WTC11 (cell line): Measurements from ENCODE around the gene SMKR1. TPM values are rescaled to one million over a fixed set of nuclear protein-coding genes. Genes with fewer than 3 reads are reported as not detected.

Source experiments
- ATAC-seq: fragments of 200-7000 bp; cut with Tn5 transposase; 2 replicates; pipeline ENCODE4 v1.10.0; 2021; ENCODE audit warnings: mild to moderate bottlenecking, moderate library complexity
- CTCF ChIA-PET: fragments of 300-600 bp; sonication (Branson Sonifier 250); formaldehyde crosslinking; loops from one replicate; lab custom pipeline; 2021; ENCODE audit warnings: antibody characterized with exemption; lab: Charles Lee
- POLR2A ChIA-PET: fragments of 350-600 bp; sonication (Branson Sonifier 250); formaldehyde crosslinking; loops from one replicate; lab custom pipeline; 2021; ENCODE audit warnings: antibody characterized with exemption; lab: Charles Lee
- DNase-seq: peaks from one replicate; pipeline ENCODE4 v3.0.0; 2021; ENCODE audit warnings: low spot score
- H3K27ac Mint-ChIP-seq: 2 replicates; pipeline ENCODE4 v1.8.0; 2021; ENCODE audit warnings: mixed read lengths
- H3K27me3 Mint-ChIP-seq: 2 replicates; pipeline ENCODE4 v1.8.0; 2021; ENCODE audit warnings: low read depth, mild to moderate bottlenecking, moderate library complexity, mixed read lengths
- H3K36me3 Mint-ChIP-seq: 2 replicates; pipeline ENCODE4 v1.8.0; 2021; ENCODE audit warnings: mixed read lengths
- H3K4me1 Mint-ChIP-seq: 2 replicates; pipeline ENCODE4 v1.8.0; 2022; ENCODE audit warnings: mixed read lengths
- H3K4me3 Mint-ChIP-seq: 2 replicates; pipeline ENCODE4 v1.8.0; 2021; ENCODE audit warnings: mild to moderate bottlenecking, moderate library complexity, mixed read lengths
- H3K9me3 Mint-ChIP-seq: 2 replicates; pipeline ENCODE4 v1.8.0; 2021; ENCODE audit warnings: mixed read lengths
- ARID4B ChIP-seq: sonication (generic); formaldehyde crosslinking; IDR thresholded peaks from 2 replicates; pipeline ENCODE4 v1.8.0; 2023; ENCODE audit warnings: missing genetic modification reagents, mild to moderate bottlenecking, borderline replicate concordance
- ATF2 ChIP-seq: sonication (generic); formaldehyde crosslinking; IDR thresholded peaks from 2 replicates; pipeline ENCODE4 v1.8.1; 2022; ENCODE audit warnings: low read depth, missing genetic modification reagents, borderline replicate concordance
- CTCF ChIP-seq: fragments of 200-600 bp; IDR thresholded peaks from 2 replicates; pipeline ENCODE4 v1.8.0; 2022; ENCODE audit warnings: antibody characterized with exemption
- E2F1 ChIP-seq: sonication (generic); formaldehyde crosslinking; IDR thresholded peaks from 2 replicates; pipeline ENCODE4 v1.8.0; 2022; ENCODE audit warnings: mild to moderate bottlenecking, missing genetic modification reagents
- ELF4 ChIP-seq: sonication (generic); formaldehyde crosslinking; IDR thresholded peaks from 2 replicates; pipeline ENCODE4 v1.8.1; 2022; ENCODE audit warnings: low read depth, mild to moderate bottlenecking, moderate library complexity, missing genetic modification reagents
- EMX1 ChIP-seq: fragments of 250-450 bp; sonication (Bioruptor Pico); IDR thresholded peaks from 2 replicates; pipeline ENCODE4 v1.8.0; 2021; ENCODE audit warnings: mild to moderate bottlenecking
- IRF1 ChIP-seq: sonication (generic); formaldehyde crosslinking; IDR thresholded peaks from 2 replicates; pipeline ENCODE4 v1.8.0; 2023; ENCODE audit warnings: missing genetic modification reagents
- MAX ChIP-seq: sonication (generic); formaldehyde crosslinking; IDR thresholded peaks from 2 replicates; pipeline ENCODE4 v1.8.0; 2022; ENCODE audit warnings: mild to moderate bottlenecking, missing genetic modification reagents
- NFATC4 ChIP-seq: fragments of 250-450 bp; sonication (Bioruptor Pico); IDR thresholded peaks from 2 replicates; pipeline ENCODE4 v1.9.0; 2021; ENCODE audit warnings: mild to moderate bottlenecking
- NR2C2 ChIP-seq: sonication (generic); formaldehyde crosslinking; IDR thresholded peaks from 2 replicates; pipeline ENCODE4 v1.8.0; 2022; ENCODE audit warnings: mild to moderate bottlenecking, missing genetic modification reagents
- PREB ChIP-seq: sonication (generic); formaldehyde crosslinking; IDR thresholded peaks from 2 replicates; pipeline ENCODE4 v1.8.1; 2022; ENCODE audit warnings: mild to moderate bottlenecking, missing genetic modification reagents, moderate library complexity, borderline replicate concordance
- ZBTB21 ChIP-seq: sonication (generic); formaldehyde crosslinking; IDR thresholded peaks from 2 replicates; pipeline ENCODE4 v1.8.1; 2023; ENCODE audit warnings: mild to moderate bottlenecking, missing genetic modification reagents, borderline replicate concordance
- ZBTB43 ChIP-seq: sonication (generic); formaldehyde crosslinking; IDR thresholded peaks from 2 replicates; pipeline ENCODE4 v1.8.1; 2023; ENCODE audit warnings: mild to moderate bottlenecking, missing genetic modification reagents
- ZMAT4 ChIP-seq: fragments of 250-450 bp; sonication (Bioruptor Pico); IDR thresholded peaks from 2 replicates; pipeline ENCODE4 v1.9.0; 2021; ENCODE audit warnings: mild to moderate bottlenecking
- ZNF121 ChIP-seq: sonication (generic); formaldehyde crosslinking; IDR thresholded peaks from 2 replicates; pipeline ENCODE4 v1.8.0; 2023; ENCODE audit warnings: missing genetic modification reagents
- ZNF317 ChIP-seq: sonication (generic); formaldehyde crosslinking; IDR thresholded peaks from 2 replicates; pipeline ENCODE4 v1.8.1; 2023; ENCODE audit warnings: low read depth, mild to moderate bottlenecking, moderate library complexity, missing genetic modification reagents, borderline replicate concordance
- ZNF425 ChIP-seq: fragments of 250-450 bp; sonication (Bioruptor Pico); conservative IDR thresholded peaks from 2 replicates; pipeline ENCODE4 v1.9.0; 2021; ENCODE audit warnings: mild to moderate bottlenecking
- total RNA-seq: library from RNA; stranded (reverse); gene quantifications from 3 replicates; pipeline ENCODE4 v1.2.3, GENCODE V29; 2021

The SMKR1 gene
- total RNA-seq, 1 experiment from 2014 or later = 0.50 TPM

GRCh38 chr7:129454249-129454551 is 48.1 kb upstream of the SMKR1 start (continued):
- TF ChIP-seq ZNF317 (CRISPR knock-in tag) (no peak), ELF4 (CRISPR knock-in tag) (no peak), EMX1 (CRISPR knock-in tag) (no peak), ZNF425 (CRISPR knock-in tag) (no peak), IRF1 (CRISPR knock-in tag) (no peak), CTCF (no peak), ZNF121 (CRISPR knock-in tag) (no peak), ARID4B (no peak), NR2C2 (CRISPR knock-in tag) (no peak), ZMAT4 (CRISPR knock-in tag) (no peak)

GRCh38 chr7:129456421-129456820 is 45.9 kb upstream of the SMKR1 start:
- ATAC-seq (no peak), DNase-seq (no peak)
- Mint-ChIP-seq H3K4me3 (no peak overlapping the region), H3K4me1 (no peaks in the 10 kb centered on the region), H3K9me3 (no peaks in the 10 kb centered on the region), H3K27me3 (no peaks in the 10 kb centered on the region), H3K27ac (no peak overlapping the region), H3K36me3 (peaks cover 10% of the 10 kb centered on the region; the same call in 1 of the 2 replicates)
- CTCF ChIA-PET = interaction anchor here (0.7 kb wide), 1 partner anchor 573 kb away, joined by 4 read pairs; no protein-coding TSS in a partner anchor
- TF ChIP-seq ATF2 (no peak), PREB (no peak), ZBTB21 (no peak), NFATC4 (CRISPR knock-in tag) (no peak), E2F1 (CRISPR knock-in tag) (no peak), MAX (CRISPR knock-in tag) (no peak), ZBTB43 (CRISPR knock-in tag) (no peak)
- POLR2A ChIA-PET = no interaction called here
